NCI-H226 (cell line): ENCODE results near the gene GPAT2.
"Not testable (repeated sequence)": the region's sequence is repeated elsewhere in the genome, so short reads cannot be mapped to it uniquely, and the experiment has no call there.

Source experiments
- DNase-seq: peaks from one replicate; pipeline ENCODE4 v3.0.0-alpha.2; 2015

GPAT2 gene

GRCh38 chr2:96022701-96023447, 11.8 kb downstream of the GPAT2 start:
- DNase-seq = peak; percentile 43

GRCh38 chr2:96022126-96022525, 12.6 kb downstream of the GPAT2 start:
- DNase-seq = not testable (repeated sequence)

GRCh38 chr2:96021142-96021541, 13.6 kb downstream of the GPAT2 start:
- DNase-seq = not testable (repeated sequence)

GRCh38 chr2:96019909-96020590, 14.7 kb downstream of the GPAT2 start:
- not testable (repeated sequence) for DNase-seq

- not testable (repeated sequence) for DNase-seq
Measured at GRCh38 chr2:96016321-96016720, 18.4 kb downstream of the GPAT2 start.

GRCh38 chr2:96012792-96013264, 21.9 kb downstream of the GPAT2 start:
- DNase-seq = not testable (repeated sequence)

GRCh38 chr2:96012086-96012791, 22.5 kb downstream of the GPAT2 start:
- DNase-seq = not testable (repeated sequence)

- peak; percentile 39 for DNase-seq
Measured at GRCh38 chr2:96011129-96011455, 23.6 kb downstream of the GPAT2 start.

GRCh38 chr2:96010320-96011128, 24.2 kb downstream of the GPAT2 start:
- peak; percentile 79 for DNase-seq

GRCh38 chr2:96009833-96010232, 24.9 kb downstream of the GPAT2 start:
- DNase-seq = not testable (repeated sequence)

- not testable (repeated sequence) for DNase-seq
Measured at GRCh38 chr2:96008051-96008450, 26.7 kb downstream of the GPAT2 start.

- DNase-seq = not testable (repeated sequence)
Measured at GRCh38 chr2:96006248-96006647, 28.5 kb downstream of the GPAT2 start.

- peak; percentile 26 for DNase-seq
Measured at GRCh38 chr2:95992520-95993272, 42.0 kb downstream of the GPAT2 start.

GRCh38 chr2:95992102-95992501, 42.6 kb downstream of the GPAT2 start:
- DNase-seq = not testable (repeated sequence)

- peak; percentile 33 for DNase-seq
Measured at GRCh38 chr2:95991351-95992094, 43.2 kb downstream of the GPAT2 start, which contains the start of gene ANKRD36C. Gene ANKRD36C, minus strand, starts transcription at chr2:95991824. Its CDS starts 116 bp downstream, at chr2:95991708.

GRCh38 chr2:95990884-95991283, 43.8 kb downstream of the GPAT2 start:
- DNase-seq = not testable (repeated sequence)
